ENCODE data around the gene XPO4. TPM values are rescaled to one million over a fixed set of nuclear protein-coding genes. Genes with fewer than 3 reads are reported as not detected.

Gene XPO4
- total and polyA plus RNA-seq, 4 donors = 2.5 to 12.5 (median 7.5) TPM

GRCh38 chr13:20798027-20798426 is 104.5 kb downstream of the XPO4 start:
- no peak overlapping the region for H3K9ac ChIP-seq (ENCODE audit: low read depth in 1 of 2, low read length in 2 of 2)
- no peak overlapping the region for H3K4me3 ChIP-seq (ENCODE audit: low read depth in 1 of 3, low read length in 3 of 3)
- no peaks in the 10 kb centered on the region for H3K9me3 ChIP-seq (ENCODE audit: control insufficient read depth in 4 of 4, low read length in 3 of 4)
- DNase-seq (ENCODE audit: low spot score) = no peak
- no peaks in the 10 kb centered on the region for H3K27me3 ChIP-seq (ENCODE audit: control insufficient read depth in 4 of 4, insufficient read depth in 4 of 4, low read length in 3 of 4)
- H3K27ac ChIP-seq (ENCODE audit: low read depth in 1 of 2, low read length in 2 of 2) = no peak overlapping the region
- WGBS = 93% methylated on average over 4 of the region's 4 CpGs
- TF ChIP-seq FOXA1 (IDR thresholded peaks at IDR 0.05) (no peak), FOXA2 (IDR thresholded peaks at IDR 0.05) (no peak), HNF4G (IDR thresholded peaks at IDR 0.05) (no peak), SP1 (IDR thresholded peaks at IDR 0.05) (no peak), CTCF (IDR thresholded peaks at IDR 0.05; ENCODE audit: low read depth, low read length, missing input control) (no peak), HNF4A (conservative IDR thresholded peaks at IDR 0.05) (no peak), NR2F2 (IDR thresholded peaks at IDR 0.05) (no peak), YY1 (IDR thresholded peaks at IDR 0.05) (no peak), RAD21 (IDR thresholded peaks at IDR 0.05) (no peak), ZBTB33 (IDR thresholded peaks at IDR 0.05) (no peak), RXRA (IDR thresholded peaks at IDR 0.05) (no peak), REST (IDR thresholded peaks at IDR 0.05) (no peak), JUND (IDR thresholded peaks at IDR 0.05) (no peak), TAF1 (conservative IDR thresholded peaks at IDR 0.05) (no peak), ATF3 (IDR thresholded peaks at IDR 0.05) (no peak), EGR1 (IDR thresholded peaks at IDR 0.05; ENCODE audit: low read depth in 2 of 2) (no peak)
- peaks cover 1 to 25% (median 14%) of the 10 kb centered on the region in 4 donors for H3K36me3 ChIP-seq (ENCODE audit: control insufficient read depth in 4 of 4, insufficient read depth in 3 of 4, low read depth in 1 of 4, low read length in 3 of 4)
- H3K4me1 ChIP-seq (ENCODE audit: control insufficient read depth in 4 of 4, insufficient read depth in 4 of 4, low read length in 3 of 4) = no peaks in the 10 kb centered on the region

- Histone ChIP-seq H3K27ac (ENCODE audit: low read depth in 1 of 2, low read length in 2 of 2) (no peak overlapping the region), H3K27me3 (ENCODE audit: control insufficient read depth in 4 of 4, insufficient read depth in 4 of 4, low read length in 3 of 4) (no peaks in the 10 kb centered on the region), H3K36me3 (ENCODE audit: control insufficient read depth in 4 of 4, insufficient read depth in 3 of 4, low read depth in 1 of 4, low read length in 3 of 4) (peaks cover 1 to 25% (median 14%) of the 10 kb centered on the region in 4 donors), H3K9me3 (ENCODE audit: control insufficient read depth in 4 of 4, low read length in 3 of 4) (no peaks in the 10 kb centered on the region), H3K9ac (ENCODE audit: low read depth in 1 of 2, low read length in 2 of 2) (no peak overlapping the region), H3K4me3 (ENCODE audit: low read depth in 1 of 3, low read length in 3 of 3) (no peak overlapping the region), H3K4me1 (ENCODE audit: control insufficient read depth in 4 of 4, insufficient read depth in 4 of 4, low read length in 3 of 4) (no peaks in the 10 kb centered on the region)
- DNase-seq (ENCODE audit: low spot score) = no peak
- WGBS = 73% methylated on average over 5 of the region's 5 CpGs
- no peak for TF ChIP-seq HNF4G (IDR thresholded peaks at IDR 0.05)
- TF ChIP-seq HNF4A (conservative IDR thresholded peaks at IDR 0.05) = no peak
- TF ChIP-seq MAX (IDR thresholded peaks at IDR 0.05) = no peak
- TF ChIP-seq JUND (IDR thresholded peaks at IDR 0.05) = no peak
- no peak for TF ChIP-seq ZBTB33 (IDR thresholded peaks at IDR 0.05)
- TF ChIP-seq REST (IDR thresholded peaks at IDR 0.05) = no peak
Observed at GRCh38 chr13:20796791-20797508, 105.6 kb downstream of the XPO4 start.
